ENCODE data around the gene R3HDM2.

Gene R3HDM2

GRCh38 chr12:57473886-57474285 lies 43.0 kb upstream of the R3HDM2 start:
- Histone ChIP-seq H3K9me3 (ENCODE audit: low read length) (no peaks in the 10 kb centered on the region), H3K36me3 (ENCODE audit: insufficient read depth, low read length) (no peaks in the 10 kb centered on the region), H3K27ac (ENCODE audit: low read depth, low read length) (no peak overlapping the region), H3K27me3 (ENCODE audit: control insufficient read depth in 1 of 2, insufficient read depth in 2 of 2, low read length in 2 of 2) (peaks cover 22 to 48% of the 10 kb centered on the region in 2 donors), H3K9ac (ENCODE audit: low read length) (no peak overlapping the region), H3K4me1 (ENCODE audit: insufficient read depth, low read length) (peaks cover 6% of the 10 kb centered on the region), H3K4me3 (ENCODE audit: low read depth in 1 of 2, low read length in 2 of 2) (no peak overlapping the region)

GRCh38 chr12:57473392-57473791 lies 42.5 kb upstream of the R3HDM2 start:
- Histone ChIP-seq H3K27me3 (ENCODE audit: control insufficient read depth in 1 of 2, insufficient read depth in 2 of 2, low read length in 2 of 2) (peaks cover 22 to 47% of the 10 kb centered on the region in 2 donors), H3K36me3 (ENCODE audit: insufficient read depth, low read length) (no peaks in the 10 kb centered on the region), H3K9me3 (ENCODE audit: low read length) (no peaks in the 10 kb centered on the region)

GRCh38 chr12:57472391-57472790 lies 41.5 kb upstream of the R3HDM2 start:
- peaks cover 20 to 37% of the 10 kb centered on the region in 2 donors for H3K27me3 ChIP-seq (ENCODE audit: control insufficient read depth in 1 of 2, insufficient read depth in 2 of 2, low read length in 2 of 2)
- H3K4me3 ChIP-seq (ENCODE audit: low read depth in 1 of 2, low read length in 2 of 2) = no peak overlapping the region
- H3K4me1 ChIP-seq (ENCODE audit: insufficient read depth, low read length) = peaks cover 6% of the 10 kb centered on the region
- no peaks in the 10 kb centered on the region for H3K36me3 ChIP-seq (ENCODE audit: insufficient read depth, low read length)
- no peak overlapping the region for H3K9ac ChIP-seq (ENCODE audit: low read length)
- H3K27ac ChIP-seq (ENCODE audit: low read depth, low read length) = no peak overlapping the region
- H3K9me3 ChIP-seq (ENCODE audit: low read length) = no peaks in the 10 kb centered on the region

More at GRCh38 chr12:57473392-57473791, 42.5 kb upstream of the R3HDM2 start:
- H3K4me3 ChIP-seq (ENCODE audit: low read depth in 1 of 2, low read length in 2 of 2) = no peak overlapping the region
- no peak overlapping the region for H3K9ac ChIP-seq (ENCODE audit: low read length)
- H3K4me1 ChIP-seq (ENCODE audit: insufficient read depth, low read length) = peaks cover 6% of the 10 kb centered on the region
- H3K27ac ChIP-seq (ENCODE audit: low read depth, low read length) = no peak overlapping the region

- no peak overlapping the region for H3K4me3 ChIP-seq (ENCODE audit: low read depth in 1 of 2, low read length in 2 of 2)
- peaks cover 6% of the 10 kb centered on the region for H3K4me1 ChIP-seq (ENCODE audit: insufficient read depth, low read length)
- no peak overlapping the region for H3K27ac ChIP-seq (ENCODE audit: low read depth, low read length)
- no peaks in the 10 kb centered on the region for H3K36me3 ChIP-seq (ENCODE audit: insufficient read depth, low read length)
- H3K9me3 ChIP-seq (ENCODE audit: low read length) = no peaks in the 10 kb centered on the region
- H3K27me3 ChIP-seq (ENCODE audit: control insufficient read depth in 1 of 2, insufficient read depth in 2 of 2, low read length in 2 of 2) = peaks cover 14 to 29% of the 10 kb centered on the region in 2 donors
- H3K9ac ChIP-seq (ENCODE audit: low read length) = no peak overlapping the region
Observed at GRCh38 chr12:57471661-57472060, 40.8 kb upstream of the R3HDM2 start.

- Histone ChIP-seq H3K9me3 (ENCODE audit: low read length) (no peaks in the 10 kb centered on the region), H3K36me3 (ENCODE audit: insufficient read depth, low read length) (no peaks in the 10 kb centered on the region), H3K27ac (ENCODE audit: low read depth, low read length) (no peak overlapping the region), H3K27me3 (ENCODE audit: control insufficient read depth in 1 of 2, insufficient read depth in 2 of 2, low read length in 2 of 2) (peaks cover 14 to 24% of the 10 kb centered on the region in 2 donors), H3K9ac (ENCODE audit: low read length) (no peak overlapping the region), H3K4me3 (ENCODE audit: low read depth in 1 of 2, low read length in 2 of 2) (no peak overlapping the region), H3K4me1 (ENCODE audit: insufficient read depth, low read length) (peaks cover 6% of the 10 kb centered on the region)
Observed at GRCh38 chr12:57470970-57471656, 40.3 kb upstream of the R3HDM2 start.

- Histone ChIP-seq H3K9me3 (ENCODE audit: low read length) (no peaks in the 10 kb centered on the region), H3K4me3 (ENCODE audit: low read depth in 1 of 2, low read length in 2 of 2) (no peak overlapping the region), H3K27ac (ENCODE audit: low read depth, low read length) (no peak overlapping the region), H3K4me1 (ENCODE audit: insufficient read depth, low read length) (peaks cover 6% of the 10 kb centered on the region), H3K36me3 (ENCODE audit: insufficient read depth, low read length) (no peaks in the 10 kb centered on the region), H3K27me3 (ENCODE audit: control insufficient read depth in 1 of 2, insufficient read depth in 2 of 2, low read length in 2 of 2) (peaks cover 14 to 17% of the 10 kb centered on the region in 2 donors), H3K9ac (ENCODE audit: low read length) (no peak overlapping the region)
Observed at GRCh38 chr12:57470286-57470969, 39.6 kb upstream of the R3HDM2 start.

- no peak overlapping the region for H3K4me3 ChIP-seq (ENCODE audit: low read depth in 1 of 2, low read length in 2 of 2)
- H3K27ac ChIP-seq (ENCODE audit: low read depth, low read length) = no peak overlapping the region
- no peaks in the 10 kb centered on the region for H3K4me1 ChIP-seq (ENCODE audit: insufficient read depth, low read length)
- H3K27me3 ChIP-seq (ENCODE audit: control insufficient read depth in 1 of 2, insufficient read depth in 2 of 2, low read length in 2 of 2) = peaks cover 7 to 10% of the 10 kb centered on the region in 2 donors
- no peaks in the 10 kb centered on the region for H3K36me3 ChIP-seq (ENCODE audit: insufficient read depth, low read length)
- no peaks in the 10 kb centered on the region for H3K9me3 ChIP-seq (ENCODE audit: low read length)
- no peak overlapping the region for H3K9ac ChIP-seq (ENCODE audit: low read length)
Observed at GRCh38 chr12:57469296-57470164, 38.7 kb upstream of the R3HDM2 start.

GRCh38 chr12:57467915-57468314 lies 37.1 kb upstream of the R3HDM2 start:
- Histone ChIP-seq H3K4me3 (ENCODE audit: low read depth in 1 of 2, low read length in 2 of 2) (no peak overlapping the region), H3K27me3 (ENCODE audit: control insufficient read depth in 1 of 2, insufficient read depth in 2 of 2, low read length in 2 of 2) (peaks cover 0 to 3% of the 10 kb centered on the region in 2 donors), H3K4me1 (ENCODE audit: insufficient read depth, low read length) (no peaks in the 10 kb centered on the region), H3K27ac (ENCODE audit: low read depth, low read length) (no peak overlapping the region), H3K9ac (ENCODE audit: low read length) (no peak overlapping the region), H3K36me3 (ENCODE audit: insufficient read depth, low read length) (no peaks in the 10 kb centered on the region), H3K9me3 (ENCODE audit: low read length) (no peaks in the 10 kb centered on the region)

- Histone ChIP-seq H3K4me3 (ENCODE audit: low read depth in 1 of 2, low read length in 2 of 2) (no peak overlapping the region), H3K27me3 (ENCODE audit: control insufficient read depth in 1 of 2, insufficient read depth in 2 of 2, low read length in 2 of 2) (peaks cover 0 to 3% of the 10 kb centered on the region in 2 donors), H3K36me3 (ENCODE audit: insufficient read depth, low read length) (no peaks in the 10 kb centered on the region), H3K9ac (ENCODE audit: low read length) (no peak overlapping the region), H3K9me3 (ENCODE audit: low read length) (no peaks in the 10 kb centered on the region), H3K4me1 (ENCODE audit: insufficient read depth, low read length) (peaks cover 5% of the 10 kb centered on the region), H3K27ac (ENCODE audit: low read depth, low read length) (no peak overlapping the region)
Observed at GRCh38 chr12:57467212-57467874, 36.5 kb upstream of the R3HDM2 start.

- Histone ChIP-seq H3K4me1 (ENCODE audit: insufficient read depth, low read length) (peaks cover 9% of the 10 kb centered on the region), H3K4me3 (ENCODE audit: low read depth in 1 of 2, low read length in 2 of 2) (no peak overlapping the region), H3K27ac (ENCODE audit: low read depth, low read length) (no peak overlapping the region), H3K9me3 (ENCODE audit: low read length) (no peaks in the 10 kb centered on the region), H3K9ac (ENCODE audit: low read length) (no peak overlapping the region), H3K27me3 (ENCODE audit: control insufficient read depth in 1 of 2, insufficient read depth in 2 of 2, low read length in 2 of 2) (peaks cover 0 to 6% of the 10 kb centered on the region in 2 donors), H3K36me3 (ENCODE audit: insufficient read depth, low read length) (no peaks in the 10 kb centered on the region)
Observed at GRCh38 chr12:57465747-57466505, 35.1 kb upstream of the R3HDM2 start.

All from muscle layer of colon (tissue), 2 donors.